HG03520 (cell line): ENCODE data around the gene SIRT2.

Source experiments
- ATAC-seq: cut with Tn5 transposase; IDR thresholded peaks from one replicate; pipeline ENCODE4 v1.9.1; 2021; ENCODE audit warnings: mild to moderate bottlenecking, moderate library complexity; ENCODE audit not compliant: unreplicated experiment

Gene SIRT2

GRCh38 chr19:38848299-38849146, 50.9 kb downstream of the SIRT2 start:
- no peak for ATAC-seq

DNA sequence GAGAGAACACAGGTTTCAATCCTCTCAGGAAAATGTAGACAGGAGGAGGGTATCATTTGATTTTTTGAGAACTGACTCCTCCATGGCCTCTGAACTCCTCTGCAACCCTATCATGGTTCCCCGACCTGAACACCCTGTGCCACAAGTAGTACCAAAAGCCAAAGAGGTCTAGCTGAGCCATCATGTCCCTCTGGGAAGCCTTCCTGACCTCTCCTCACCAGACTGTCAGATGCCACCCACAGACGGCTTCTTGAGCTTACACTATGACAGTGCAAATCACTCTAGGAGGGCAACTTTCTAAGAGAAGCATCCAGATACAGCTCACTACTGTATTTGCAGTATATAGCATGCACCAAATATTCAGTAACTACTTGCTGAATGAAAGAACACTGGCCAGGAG, 53.3 kb downstream of the SIRT2 start:
- no peak for ATAC-seq

GRCh38 chr19:38845374-38846024, 53.9 kb downstream of the SIRT2 start:
- no peak for ATAC-seq

DNA sequence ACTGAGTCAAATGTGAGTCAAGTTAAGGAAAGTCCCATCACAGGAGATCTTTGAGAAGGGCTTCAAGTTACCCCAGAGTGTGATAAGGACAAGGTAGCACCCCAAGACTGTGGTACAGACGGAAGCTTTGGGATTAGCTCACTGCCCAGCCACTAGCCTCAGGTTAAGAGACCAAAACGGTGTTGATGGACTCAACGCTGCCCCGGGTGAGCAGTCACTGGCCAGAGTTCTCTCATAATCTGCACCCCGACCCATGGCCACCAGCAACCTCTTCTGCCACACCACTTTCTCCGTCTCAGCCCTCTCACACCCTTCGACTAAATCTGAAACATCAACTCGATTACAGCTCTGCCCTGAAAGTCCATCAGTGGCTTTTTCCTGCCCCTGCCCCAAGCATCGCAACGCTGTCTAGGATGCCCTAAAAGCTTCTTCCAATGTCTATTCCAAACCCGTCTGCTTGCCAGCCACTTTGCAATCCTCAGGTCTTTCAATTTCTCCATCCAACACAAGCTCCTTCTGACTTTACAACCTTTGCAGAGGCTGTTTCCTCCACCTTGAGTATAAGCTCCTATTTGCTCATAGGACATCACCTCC, 55.2 kb downstream of the SIRT2 start:
- no peak for ATAC-seq

DNA sequence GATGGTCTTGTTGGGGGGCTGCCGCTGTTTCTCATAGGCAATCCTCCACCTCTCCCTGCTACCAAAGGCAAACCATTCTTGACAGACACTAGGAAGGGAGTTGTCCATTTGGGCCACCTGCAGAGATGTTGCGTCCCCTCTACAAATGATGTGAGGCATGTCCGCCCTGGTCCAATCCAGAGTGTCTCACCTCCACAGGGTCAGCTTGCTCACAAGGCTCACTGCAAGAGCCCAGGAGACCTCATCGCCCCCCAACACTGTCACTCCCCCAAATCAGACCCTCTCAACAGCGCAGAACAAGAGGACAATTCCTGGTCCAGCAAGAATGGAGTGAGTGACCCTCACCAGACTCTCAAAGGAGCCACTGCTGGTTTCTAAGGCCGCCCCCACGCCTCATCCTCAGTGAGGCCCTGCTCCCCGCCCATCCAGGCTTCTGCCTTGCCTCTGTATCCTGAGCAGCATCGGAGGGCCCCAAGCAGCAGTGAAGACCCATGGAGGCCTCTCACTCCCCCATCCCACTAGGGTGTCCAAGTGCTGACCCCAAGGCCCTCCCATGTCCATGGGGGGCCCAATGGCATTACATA, 56.2 kb downstream of the SIRT2 start:
- no peak for ATAC-seq

DNA sequence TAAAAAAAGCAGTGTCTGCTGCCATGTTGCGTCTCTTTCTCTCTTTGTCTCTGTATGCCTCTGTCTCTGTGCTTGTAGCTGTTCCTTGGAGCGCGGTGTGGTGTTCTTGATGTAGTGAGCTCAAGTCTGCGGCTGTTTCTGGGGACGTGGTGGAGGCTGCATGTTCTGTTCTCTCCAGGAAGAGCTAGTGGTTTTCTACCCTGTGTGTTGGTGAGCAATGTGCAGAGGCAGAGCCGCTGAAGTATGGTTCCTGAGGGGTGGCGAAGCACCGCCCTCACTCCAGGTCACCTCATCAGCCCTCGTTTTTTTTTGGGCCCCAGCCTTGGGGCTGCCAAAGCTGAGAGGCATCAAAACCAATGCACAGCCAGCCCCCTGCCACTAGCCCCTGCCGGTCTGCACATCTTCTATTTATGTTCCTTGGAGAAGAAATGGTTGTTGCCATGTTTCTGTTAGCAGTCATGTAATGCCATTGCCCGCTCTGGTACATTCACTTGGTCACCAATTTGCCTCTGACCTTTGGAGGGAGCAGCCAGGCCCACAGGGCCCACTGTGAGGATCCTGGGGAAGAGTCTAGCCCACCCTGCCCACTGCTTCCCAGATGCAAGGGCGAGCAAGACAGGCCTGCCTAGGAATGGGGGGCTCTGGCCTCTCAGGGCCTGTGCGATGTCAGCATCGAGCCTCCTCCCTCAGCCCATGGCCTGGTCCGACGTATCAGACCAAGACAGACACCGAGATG, 56.8 kb downstream of the SIRT2 start:
- ATAC-seq = no peak

GRCh38 chr19:38841787-38842438, 57.5 kb downstream of the SIRT2 start:
- ATAC-seq = no peak

- no peak for ATAC-seq
These were observed 58.1 kb downstream of the SIRT2 start for GRCh38 chr19:38841180-38841766.

GRCh38 chr19:38840583-38840968, 58.8 kb downstream of the SIRT2 start:
- no peak for ATAC-seq

GRCh38 chr19:38839816-38840582, 59.4 kb downstream of the SIRT2 start:
- no peak for ATAC-seq

DNA sequence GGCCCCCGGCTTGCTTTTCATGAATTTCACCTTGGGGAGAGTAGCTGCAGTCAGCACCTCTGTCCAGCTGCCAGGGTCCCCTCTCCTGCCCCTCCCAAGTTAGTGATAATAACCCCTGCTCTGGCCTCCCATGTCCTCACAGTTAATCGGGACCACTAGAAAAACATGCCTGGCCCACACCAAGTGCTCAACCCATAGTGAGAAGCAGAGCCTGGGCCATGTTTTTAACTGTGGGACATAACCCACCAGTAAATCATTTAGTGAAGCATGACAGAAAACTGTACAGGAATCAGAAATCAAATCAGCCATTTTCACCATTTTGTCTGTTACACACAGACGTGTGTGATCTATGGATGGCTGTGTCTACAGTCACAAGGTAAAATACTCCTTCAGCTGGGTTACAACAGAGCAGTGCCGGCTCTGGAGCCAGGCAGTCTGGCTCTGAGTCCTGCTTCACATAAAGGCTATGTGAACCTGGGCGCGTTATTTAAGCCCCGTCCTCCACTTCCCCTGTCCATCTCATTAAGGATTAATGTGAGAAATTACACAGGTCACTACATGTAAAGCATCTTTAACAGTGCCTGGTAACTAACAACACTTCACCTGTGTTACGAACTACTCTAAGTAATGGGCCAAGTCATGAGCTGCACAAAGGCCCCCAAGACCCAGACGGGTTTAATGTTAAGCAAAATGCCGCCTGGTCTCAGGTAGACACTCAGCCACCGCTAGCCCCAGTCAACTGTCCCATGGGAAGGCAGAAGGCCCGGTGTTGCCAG, 60.2 kb downstream of the SIRT2 start:
- ATAC-seq = no peak

DNA sequence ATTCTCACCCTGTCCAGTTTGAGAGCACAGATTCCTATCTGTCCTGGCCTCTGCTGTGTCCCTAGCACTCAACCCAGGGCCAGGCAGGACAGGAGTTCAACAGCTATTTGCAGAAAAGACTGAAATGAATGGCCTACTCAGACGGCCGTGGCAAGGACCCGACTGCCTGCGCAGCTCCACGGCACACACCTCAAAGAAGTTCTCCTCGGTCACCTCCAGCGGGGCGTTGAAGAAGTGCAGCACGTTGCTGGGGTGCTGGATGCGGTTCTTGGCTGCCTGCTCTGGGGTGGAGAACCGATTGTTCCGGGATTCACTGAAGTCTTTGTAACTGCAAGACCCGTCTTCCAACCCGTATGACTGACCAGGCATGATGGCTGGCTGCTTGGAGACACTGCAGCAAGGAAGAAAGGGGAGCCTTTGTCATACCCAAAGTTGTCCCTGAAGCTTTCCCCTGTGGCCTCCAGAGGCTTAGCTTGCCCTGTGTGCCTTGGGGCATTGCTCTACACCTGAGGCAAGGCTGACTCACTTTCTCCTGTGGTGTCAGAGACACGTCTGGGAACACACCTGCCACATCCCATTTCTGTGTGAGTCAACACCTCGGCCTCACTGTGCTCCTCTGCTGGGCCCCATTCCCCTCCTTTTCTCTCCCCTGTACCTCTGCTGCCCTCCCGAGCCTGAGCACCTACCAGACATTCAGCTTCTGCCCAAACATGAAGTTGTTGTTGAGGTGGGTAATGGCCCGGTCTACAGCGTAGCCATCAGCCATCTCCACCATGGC, 61.0 kb downstream of the SIRT2 start:
- ATAC-seq = no peak

DNA sequence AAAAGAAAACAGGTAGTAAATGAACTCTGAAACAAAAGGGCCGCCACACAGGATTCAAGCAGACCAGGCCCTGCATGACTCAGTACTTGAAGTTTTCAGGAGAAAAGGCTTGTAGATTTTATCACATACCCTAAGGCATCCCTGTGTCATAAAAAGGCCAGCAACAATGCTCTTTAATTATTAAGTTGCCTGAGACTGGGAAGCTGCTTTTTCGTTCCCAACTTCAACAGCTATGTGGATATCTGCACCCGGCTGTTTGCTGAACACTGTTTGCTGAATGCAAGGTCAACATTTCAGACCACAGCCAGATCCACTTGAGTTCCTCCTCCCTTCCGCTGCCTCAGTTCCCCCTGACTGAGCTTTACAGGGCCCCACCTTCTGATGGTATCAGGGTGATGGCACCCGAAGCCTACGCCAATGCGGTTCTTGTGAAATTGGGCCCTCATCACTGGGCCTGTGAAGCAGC, 61.7 kb downstream of the SIRT2 start:
- no peak for ATAC-seq

GRCh38 chr19:38836983-38837626, 62.3 kb downstream of the SIRT2 start:
- ATAC-seq = no peak

DNA sequence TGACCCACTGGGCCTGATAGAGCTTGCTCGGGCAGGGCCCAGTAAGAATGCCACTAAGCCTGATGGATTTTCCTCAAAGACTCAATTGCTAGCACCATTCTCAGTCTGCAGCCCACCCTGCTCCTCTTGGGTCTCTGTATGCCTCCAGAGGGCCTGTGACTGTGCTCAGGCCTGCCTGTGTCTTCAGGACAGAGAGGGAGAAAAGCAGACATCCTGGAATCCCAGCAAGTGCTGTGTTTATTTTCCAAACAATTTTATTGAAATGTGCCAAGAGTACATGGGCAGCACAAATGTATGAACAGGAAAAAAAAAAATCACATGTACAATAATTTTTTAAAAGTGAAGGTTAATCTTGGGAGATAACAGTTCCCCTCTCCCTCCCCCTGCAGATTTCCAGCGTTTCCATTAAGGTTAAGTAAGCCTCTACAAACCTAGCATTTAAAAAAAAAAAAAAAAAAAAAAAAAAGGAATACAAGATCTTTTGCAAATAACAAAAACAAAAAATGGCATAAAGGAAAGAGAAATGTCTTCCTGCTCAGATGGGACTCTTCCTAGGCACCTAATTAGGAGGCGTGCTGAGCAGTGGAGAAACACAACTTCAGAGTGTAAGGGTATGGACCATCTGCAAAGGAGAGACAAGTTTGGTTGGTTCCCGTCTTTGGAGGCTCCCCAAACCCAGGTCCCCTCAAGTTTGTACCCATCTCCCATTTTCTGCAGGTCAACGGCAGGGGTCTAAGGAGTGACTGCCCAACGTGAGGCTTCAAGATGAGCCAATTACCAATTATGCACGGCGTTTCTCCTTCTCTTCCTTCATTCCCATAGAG, 63.0 kb downstream of the SIRT2 start:
- no peak for ATAC-seq

DNA sequence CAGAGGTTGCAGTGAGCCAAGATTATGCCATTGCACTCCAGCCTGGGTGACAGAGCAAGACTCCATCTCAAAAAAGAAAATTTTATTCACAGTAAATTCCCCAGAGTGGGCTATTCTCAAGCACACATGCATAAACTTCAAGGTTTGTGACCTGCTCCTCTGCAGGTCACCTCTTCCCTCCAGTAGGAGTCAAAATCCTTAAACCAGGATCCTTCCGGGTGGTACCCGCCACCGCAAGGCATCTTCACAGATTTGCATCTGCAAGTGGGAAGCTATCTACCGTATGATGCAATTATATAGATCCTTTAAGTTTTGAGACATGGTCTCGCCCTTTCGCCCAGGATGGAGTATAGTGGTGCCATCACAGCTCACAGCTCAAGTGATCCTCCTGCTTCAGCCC, 64.8 kb downstream of the SIRT2 start:
- ATAC-seq = no peak
